Ovary (tissue), 9 donors: Measurements from ENCODE around the gene CAMK2D. TPM values are rescaled to one million over a fixed set of nuclear protein-coding genes. Genes with fewer than 3 reads are reported as not detected.

Experiments used
- DNase-seq, 5 donors: peaks; one replicate each; pipeline ENCODE4 v3.0.0-alpha.2; 2019 to 2020
- H3K27ac ChIP-seq, 2 donors: fragments of 200-600 bp; one replicate each; pipeline versions ENCODE4 v1.5.1 to v1.8.0; 2019 to 2022
- H3K27me3 ChIP-seq: fragments of 200-600 bp; one replicate; pipeline ENCODE4 v1.8.0; 2022
- H3K36me3 ChIP-seq: fragments of 200-600 bp; sonication (generic); one replicate; pipeline ENCODE4 v1.5.1; 2019
- H3K4me1 ChIP-seq: one replicate; pipeline ENCODE4 v1.8.1; 2013; ENCODE audit warnings: mild to moderate bottlenecking, moderate library complexity; ENCODE audit not compliant: insufficient read depth
- H3K4me3 ChIP-seq: fragments of 200-600 bp; sonication (generic); one replicate; pipeline ENCODE4 v1.5.1; 2017
- H3K9me3 ChIP-seq, 2 donors: fragments of 200-600 bp in 1 of 2; sonication (generic) in 1 of 2; one replicate each; pipeline versions ENCODE4 v1.5.1 to v1.8.1; 2013 to 2019; ENCODE audit warnings: mild to moderate bottlenecking in 1 of 2, moderate library complexity in 1 of 2
- CTCF ChIP-seq, 3 donors: fragments of 450-650 bp in 2 of 3; fragments of 200-600 bp in 1 of 3; IDR thresholded peaks; one replicate each; pipeline versions ENCODE4 v1.5.1 to v1.8.0; 2016 to 2022; ENCODE audit warnings: antibody characterized with exemption in 3 of 3, mild to moderate bottlenecking in 1 of 3
- EP300 ChIP-seq: sonication (generic); formaldehyde crosslinking; IDR thresholded peaks from one replicate; pipeline ENCODE4 v1.6.1; 2017; ENCODE audit warnings: antibody characterized with exemption
- POLR2A ChIP-seq: fragments of 450-650 bp; IDR thresholded peaks from one replicate; pipeline ENCODE4 v1.6.1; 2017; ENCODE audit warnings: antibody characterized with exemption, mild to moderate bottlenecking, moderate library complexity
- WGBS, 3 donors: extraction: QIAGEN DNeasy Blood & Tissue Kit in 1 of 3; methylation state at CpG; one replicate each; pipeline versions ENCODE4 v1.1.5 to v1.1.7; 2013 to 2017; 5-methylcytosine and 5-hydroxymethylcytosine counted together
- intact Hi-C, 4 donors: fragments of 100-400 bp; cut with DNase I; formaldehyde crosslinking; loops; one replicate each; pipeline versions ENCODE4 v1.11.0 to v1.15.1; 2022 to 2023
- polyA plus RNA-seq, 2 donors: library from polyadenylated mRNA; stranded (reverse); fragments of 200-250 nt in 1 of 2; fragments of 350-450 nt in 1 of 2; fragmentation: Illumina TruSeq in 1 of 2; extraction: RNeasy Lipid Tissue Mini Kit (QIAGEN cat#74804) in 1 of 2; gene quantifications; one replicate each; pipeline ENCODE4 v1.2.3, GENCODE V29; 2013 to 2014
- total RNA-seq, 7 donors: library from RNA; depleted of rRNA in 2 of 7; stranded (reverse); fragments of >200 nt in 2 of 7; fragmentation: NEBNext Ultra II Directional in 3 of 7; extraction: Animal tissue kit (Norgen Biotek cat#: 25700) in 3 of 7; gene quantifications; one replicate each; pipeline versions ENCODE4 v1.1.0 to v1.2.4, GENCODE V29; 2016 to 2023
- donor health status: DM: no; HTN: no; CAD: no; lungs with moderate emphysema.
- donor health status: DM: no; HTN: no; CAD: no.
- donor health status: Bipolar disorder and iron deficiency.
- donor health status: DM: yes; HTN: yes; CAD: no.
- donor health status: DM: no; HTN: no; CAD: no.
- donor health status: DM: yes; HTN: yes; CAD: no.

Gene CAMK2D
- total and polyA plus RNA-seq, 9 donors = 14.2 to 36.9 (median 32.2) TPM

- Histone ChIP-seq H3K4me3 (no peak overlapping the region), H3K36me3 (no peaks in the 10 kb centered on the region), H3K27ac (no peak overlapping the region), H3K4me1 (no peaks in the 10 kb centered on the region), H3K9me3 (no peaks in the 10 kb centered on the region), H3K27me3 (no peaks in the 10 kb centered on the region)
- intact Hi-C loops = no loop called here
- DNase-seq = no peak
- WGBS, 3 donors = 94 to 98% (median 95%) methylated on average over 2 of the region's 2 CpGs
- TF ChIP-seq EP300 (no peak), POLR2A (no peak), CTCF (IDR thresholded peaks at IDR 0.05) (no peak)
These were observed 135.6 kb downstream of the CAMK2D start for GRCh38 chr4:113625902-113626301.

GRCh38 chr4:113623274-113623894 lies 138.2 kb downstream of the CAMK2D start:
- TF ChIP-seq CTCF (IDR thresholded peaks at IDR 0.05) (no peak), POLR2A (no peak)
- no peak for DNase-seq
- intact Hi-C loops = no loop called here

GRCh38 chr4:113621633-113622032 lies 139.9 kb downstream of the CAMK2D start:
- Histone ChIP-seq H3K27ac (no peak overlapping the region), H3K36me3 (no peaks in the 10 kb centered on the region), H3K27me3 (no peaks in the 10 kb centered on the region), H3K4me1 (peaks cover 1% of the 10 kb centered on the region), H3K9me3 (no peaks in the 10 kb centered on the region), H3K4me3 (no peak overlapping the region)
- intact Hi-C loops = no loop called here
- 95 to 98% (median 96%) methylated on average over 2 of the region's 2 CpGs for WGBS, 3 donors
- DNase-seq = no peak
- TF ChIP-seq CTCF (IDR thresholded peaks at IDR 0.05) = no peak
- no peak for TF ChIP-seq EP300
- TF ChIP-seq POLR2A = no peak

More at GRCh38 chr4:113623274-113623894, 138.2 kb downstream of the CAMK2D start:
- no peaks in the 10 kb centered on the region for H3K27me3 ChIP-seq
- no peaks in the 10 kb centered on the region for H3K36me3 ChIP-seq
- H3K9me3 ChIP-seq = no peaks in the 10 kb centered on the region
- H3K27ac ChIP-seq = no peak overlapping the region
- H3K4me1 ChIP-seq = peaks cover 1% of the 10 kb centered on the region
- no peak overlapping the region for H3K4me3 ChIP-seq

- TF ChIP-seq CTCF (IDR thresholded peaks at IDR 0.05) (no peak), POLR2A (no peak), EP300 (no peak)
- WGBS, 3 donors = 85 to 94% (median 93%) methylated on average over 2 of the region's 2 CpGs
- intact Hi-C loops = no loop called here
- Histone ChIP-seq H3K9me3 (no peaks in the 10 kb centered on the region), H3K4me3 (no peak overlapping the region), H3K36me3 (no peaks in the 10 kb centered on the region), H3K27me3 (no peaks in the 10 kb centered on the region), H3K27ac (no peak overlapping the region), H3K4me1 (peaks cover 1% of the 10 kb centered on the region)
- no peak for DNase-seq
These were observed 141.5 kb downstream of the CAMK2D start for GRCh38 chr4:113620032-113620431.
